Renal cortical epithelial cell (primary cell): ENCODE data around the gene C19orf53. TPM values are rescaled to one million over a fixed set of nuclear protein-coding genes. Genes with fewer than 3 reads are reported as not detected.
"Not testable (repeated sequence)": the region's sequence is repeated elsewhere in the genome, so short reads cannot be mapped to it uniquely, and the experiment has no call there.

Experiments used
- DNase-seq: peaks from one replicate; pipeline ENCODE4 v3.0.0-alpha.2; 2011; ENCODE audit warnings: low read depth
- total RNA-seq: library from RNA; depleted of rRNA; stranded (reverse); fragments of >200 nt; gene quantifications from 2 replicates; pipeline ENCODE4 v1.2.3, GENCODE V29; 2014

C19orf53 gene
- 46.7 and 48.2 TPM in 2 replicates for total RNA-seq

- DNase-seq: peak; percentile 87
Measured at GRCh38 chr19:13774217-13775191, at the start of gene C19orf53. C19orf53 (plus strand) TSS chr19:13774456; CDS start chr19:13774478, 22 bp downstream.

- DNase-seq: no peak
Measured at GRCh38 chr19:13726323-13726722, 47.9 kb upstream of the C19orf53 start.

GRCh38 chr19:13727798-13728197, 46.5 kb upstream of the C19orf53 start:
- no peak for DNase-seq

- peak; percentile 52 for DNase-seq
Measured at GRCh38 chr19:13729859-13730258, 44.4 kb upstream of the C19orf53 start.

- DNase-seq: peak; percentile 100
Measured at GRCh38 chr19:13731147-13731964, 42.9 kb upstream of the C19orf53 start.

- no peak for DNase-seq
Measured at GRCh38 chr19:13732337-13732736, 41.9 kb upstream of the C19orf53 start.

GRCh38 chr19:13734751-13735150, 39.5 kb upstream of the C19orf53 start:
- no peak for DNase-seq

- DNase-seq: no peak
Measured at GRCh38 chr19:13738073-13738472, 36.2 kb upstream of the C19orf53 start.

- DNase-seq: no peak
Measured at GRCh38 chr19:13741893-13742292, 32.4 kb upstream of the C19orf53 start.

- DNase-seq: peak; percentile 63
Measured at GRCh38 chr19:13742756-13743155, 31.5 kb upstream of the C19orf53 start.

GRCh38 chr19:13744174-13744573, 30.1 kb upstream of the C19orf53 start:
- DNase-seq: peak; percentile 52

GRCh38 chr19:13747098-13747453, 27.2 kb upstream of the C19orf53 start:
- no peak for DNase-seq

- DNase-seq: peak; percentile 44
Measured at GRCh38 chr19:13748169-13748828, 26.0 kb upstream of the C19orf53 start.

GRCh38 chr19:13751436-13751835, 22.8 kb upstream of the C19orf53 start:
- DNase-seq: no peak

GRCh38 chr19:13753622-13754021, 20.6 kb upstream of the C19orf53 start:
- not testable (repeated sequence) for DNase-seq

- DNase-seq: no peak
Measured at GRCh38 chr19:13756210-13756609, 18.0 kb upstream of the C19orf53 start.

GRCh38 chr19:13757805-13758772, 16.2 kb upstream of the C19orf53 start:
- no peak for DNase-seq

- DNase-seq: no peak
Measured at GRCh38 chr19:13758795-13759194, 15.5 kb upstream of the C19orf53 start.

- no peak for DNase-seq
Measured at GRCh38 chr19:13761423-13761822, 12.8 kb upstream of the C19orf53 start.

GRCh38 chr19:13762635-13763235, 11.5 kb upstream of the C19orf53 start:
- DNase-seq: no peak
